Middle frontal gyrus (tissue), 1 donor: ENCODE data around the gene PRLHR.
"Not testable (repeated sequence)": the region's sequence is repeated elsewhere in the genome, so short reads cannot be mapped to it uniquely, and the experiment has no call there.

ENCODE experiments used
- DNase-seq: peaks from one replicate; pipeline ENCODE4 v3.0.0-alpha.2; 2015; ENCODE audit warnings: low spot score; ENCODE audit errors: extremely low spot score

Gene PRLHR

DNA sequence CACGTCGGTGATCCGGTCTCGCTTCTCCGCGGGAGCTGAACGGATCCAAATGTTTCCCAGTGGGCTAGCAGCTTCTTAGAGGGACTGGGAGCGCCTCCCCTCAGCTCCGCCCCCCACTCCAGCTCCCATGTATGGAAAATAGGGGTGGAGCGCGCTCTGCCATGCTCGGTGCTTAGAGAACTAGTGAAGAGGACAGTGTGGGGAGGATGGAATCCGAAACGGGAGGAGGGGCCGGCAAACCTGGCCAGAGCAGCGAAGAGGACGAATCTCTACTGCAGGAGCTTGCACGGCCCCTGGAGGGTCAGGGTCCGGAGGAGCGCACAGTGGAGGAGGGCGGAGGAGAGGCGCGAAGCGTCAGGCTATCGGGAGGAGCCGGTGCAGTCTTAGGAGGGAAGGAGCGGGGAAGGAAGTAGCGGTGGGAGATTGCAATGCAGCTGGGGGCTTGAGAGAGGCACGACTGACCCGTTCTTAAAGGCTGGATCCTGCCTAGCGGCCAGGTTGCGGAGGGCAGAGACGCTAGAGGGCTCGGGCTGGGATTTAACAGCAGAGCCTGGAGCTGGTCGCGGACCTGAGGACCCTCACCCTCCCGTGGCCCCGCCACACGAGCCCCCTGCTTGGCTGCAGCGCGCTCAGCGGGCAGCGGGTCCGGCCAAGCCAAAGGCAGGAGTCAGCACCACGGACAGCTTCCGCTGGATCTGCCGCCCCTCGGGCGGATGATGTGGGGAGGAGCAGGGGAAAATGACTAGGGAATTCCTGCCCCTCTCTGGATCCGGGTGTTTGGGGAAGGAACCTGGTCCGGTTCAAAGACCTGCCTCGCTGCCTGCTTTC, at the start of gene PRLHR:
PRLHR (minus strand) TSS at position 51 of the 828 bp plus-strand sequence. CDS start 404 bp downstream, outside the sequence.
- DNase-seq, result no peak

DNA sequence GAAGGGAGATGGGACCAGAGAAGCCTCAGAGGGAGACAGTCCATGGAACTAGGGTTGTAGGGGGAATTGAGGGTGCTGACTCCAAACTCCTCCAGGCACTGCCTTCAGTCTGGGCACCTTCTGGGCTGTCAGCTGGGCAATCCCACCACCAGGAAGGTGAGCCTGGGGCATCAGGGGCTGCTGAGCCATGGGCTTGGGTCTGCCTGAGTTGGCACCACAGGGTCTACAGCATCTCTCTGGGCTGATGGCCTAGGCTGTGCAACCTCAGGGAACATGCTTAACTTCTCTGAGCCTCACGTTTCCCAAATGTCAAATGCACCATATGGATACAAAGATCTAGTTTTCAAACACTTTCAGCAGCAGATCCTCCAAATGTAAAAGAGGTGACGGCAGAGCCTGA, 46.8 kb upstream of the PRLHR start:
- DNase-seq, result no peak

- no peak for DNase-seq
These were observed 43.2 kb upstream of the PRLHR start for GRCh38 chr10:118638680-118639079.

- no peak for DNase-seq
These were observed 40.4 kb upstream of the PRLHR start for GRCh38 chr10:118635674-118636402.

DNA sequence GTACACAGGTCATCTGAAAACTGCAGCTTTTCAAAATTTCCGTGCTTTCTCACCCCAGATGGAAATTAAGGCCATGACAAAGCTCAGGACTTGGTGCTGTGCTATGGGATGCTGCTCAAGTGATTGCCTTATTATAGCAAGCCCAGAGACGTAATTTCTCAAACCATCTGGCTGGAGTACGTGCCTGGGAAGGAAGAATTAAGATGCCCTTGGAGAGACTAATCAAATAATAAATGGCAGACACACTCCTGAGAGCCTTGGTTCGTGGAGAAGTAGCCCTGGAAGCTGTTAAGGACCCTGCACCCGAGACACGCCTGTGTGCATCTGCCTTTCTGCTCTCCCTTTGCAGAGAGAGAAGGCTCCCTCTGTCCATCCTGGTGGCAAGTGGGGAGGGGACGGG, 38.3 kb upstream of the PRLHR start:
- DNase-seq, result no peak

GRCh38 chr10:118629211-118629610, 33.8 kb upstream of the PRLHR start:
- no peak for DNase-seq

GRCh38 chr10:118628397-118628796, 32.9 kb upstream of the PRLHR start:
- DNase-seq, result no peak

DNA sequence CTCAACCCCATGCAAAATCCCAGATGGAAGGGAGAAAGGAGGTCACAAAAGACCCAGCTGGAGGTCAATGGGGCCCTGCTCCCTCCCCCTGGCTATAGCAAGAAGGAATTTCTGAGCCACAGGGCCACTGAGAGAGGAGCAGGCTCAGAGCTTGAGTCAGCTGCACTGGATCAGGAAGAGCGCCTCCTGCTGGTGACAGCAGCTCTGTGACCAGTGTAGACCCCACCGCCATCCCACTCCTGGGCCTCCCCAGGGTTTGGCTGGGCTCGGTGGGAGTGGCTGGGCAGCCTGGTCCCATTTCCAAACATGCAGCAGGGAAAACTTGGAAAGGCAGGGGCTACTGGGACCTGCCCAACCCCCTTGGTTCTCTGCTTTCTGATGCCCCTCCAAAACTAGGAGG, 31.5 kb upstream of the PRLHR start:
- DNase-seq, result no peak

- DNase-seq, result no peak
These were observed 30.1 kb upstream of the PRLHR start for GRCh38 chr10:118625504-118625903.

- DNase-seq, result no peak
These were observed 29.3 kb upstream of the PRLHR start for GRCh38 chr10:118624747-118625146.

- DNase-seq, result no peak
These were observed 26.0 kb upstream of the PRLHR start for GRCh38 chr10:118621304-118621942.

GRCh38 chr10:118613863-118614262, 18.4 kb upstream of the PRLHR start:
- DNase-seq, result not testable (repeated sequence)

DNA sequence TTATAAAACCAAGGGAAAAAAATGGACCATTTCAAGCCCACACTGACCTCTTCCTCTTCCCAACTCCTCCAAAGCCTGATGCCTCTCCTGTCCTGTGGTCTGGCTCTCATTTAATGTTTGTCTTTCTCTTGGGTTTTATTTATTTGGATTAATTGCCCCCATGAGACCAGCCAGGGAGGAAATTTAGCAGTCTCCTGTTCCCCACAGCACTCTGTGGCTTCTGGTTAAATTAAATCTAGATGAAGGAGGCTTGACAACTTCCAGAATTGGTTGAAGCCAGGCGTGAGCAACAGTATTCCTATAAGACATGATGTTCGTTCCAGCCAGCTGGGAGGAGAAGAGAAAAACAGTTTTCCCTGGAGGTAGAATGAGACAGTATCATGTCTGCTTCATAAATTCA, 15.1 kb upstream of the PRLHR start:
- no peak for DNase-seq

GRCh38 chr10:118607768-118608354, 12.4 kb upstream of the PRLHR start:
- no peak for DNase-seq

DNA sequence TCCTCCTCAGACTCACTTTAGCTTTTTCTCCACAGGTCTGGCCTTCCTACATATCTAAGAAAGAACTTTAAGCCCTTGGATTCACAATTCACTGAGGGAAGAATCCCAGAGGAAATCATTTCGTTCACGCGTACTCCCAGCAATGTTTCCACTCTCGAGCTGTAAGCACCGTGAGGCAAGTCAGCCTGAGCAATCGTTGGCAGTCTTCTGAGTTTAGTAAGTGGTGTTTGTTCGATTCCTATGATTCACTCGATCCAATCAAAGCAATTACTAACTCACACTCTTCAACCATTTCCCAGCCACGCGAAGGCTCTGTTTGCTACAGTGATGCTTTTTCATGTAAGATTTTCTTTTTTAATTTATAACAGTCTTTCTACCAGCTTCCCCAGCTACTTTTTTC, 10.2 kb upstream of the PRLHR start:
- DNase-seq, result no peak

- no peak for DNase-seq
These were observed 1.1 kb upstream of the PRLHR start for GRCh38 chr10:118596426-118597124.

DNA sequence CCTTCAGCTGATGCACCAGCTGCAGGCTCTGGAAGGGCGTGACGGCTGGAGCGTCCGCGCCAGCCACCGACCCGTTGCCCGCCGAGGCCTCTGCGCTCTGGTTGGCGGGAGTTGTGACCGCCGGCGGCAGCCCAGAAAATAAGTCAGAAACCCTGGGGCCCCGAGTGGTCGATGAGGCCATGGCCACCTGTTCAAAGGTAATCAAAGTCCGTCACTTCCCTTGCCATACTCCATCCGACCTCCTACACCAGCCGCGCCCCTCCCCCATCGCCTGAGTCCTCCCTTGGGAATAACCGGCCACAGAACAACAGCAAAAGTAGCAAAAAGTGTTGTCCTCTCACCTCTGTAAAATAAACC, 406 bp downstream of the PRLHR start:
- DNase-seq, result no peak

GRCh38 chr10:118594392-118595063, 920 bp downstream of the PRLHR start:
- DNase-seq, result no peak

GRCh38 chr10:118592675-118593330, 2.6 kb downstream of the PRLHR start:
- DNase-seq, result no peak

GRCh38 chr10:118590334-118590733, 5.1 kb downstream of the PRLHR start:
- DNase-seq, result no peak
